OCI-LY3 (cell line): ENCODE measurements around the gene PPP5C.

Source experiments
- CTCF ChIP-seq: fragments of 200-600, 300-600 bp; sonication (generic); IDR thresholded peaks from 2 replicates; pipeline ENCODE4 v1.5.1; 2014; ENCODE audit warnings: antibody characterized with exemption, low read length, low read depth
- EZH2phosphoT487 ChIP-seq: fragments of 200-600 bp; shearing (Covaris generic); IDR thresholded peaks from 2 replicates; pipeline ENCODE4 v1.6.1; 2018; ENCODE audit warnings: antibody characterized with exemption, mixed run types, low read depth

DNA sequence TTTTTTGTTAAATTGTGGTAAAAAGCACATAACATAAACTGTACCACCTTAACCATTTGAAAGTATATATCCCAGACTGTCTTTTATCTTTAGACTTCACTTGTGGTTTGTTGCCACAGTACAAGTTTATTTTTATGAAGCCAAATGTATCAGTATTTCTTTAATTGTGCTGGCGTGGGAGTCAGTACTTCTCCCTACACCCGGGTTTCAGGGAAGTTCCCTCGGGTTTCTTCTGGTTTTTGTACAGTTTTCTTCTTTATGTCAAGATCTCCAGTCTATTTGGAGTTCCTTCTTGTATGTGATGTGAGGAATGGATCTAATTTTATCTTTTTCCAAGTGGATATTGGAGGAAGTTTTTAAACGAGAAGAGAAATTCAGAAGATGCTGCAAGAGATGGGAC is 46.0 kb downstream of the PPP5C start:
- TF ChIP-seq CTCF (no peak), EZH2phosphoT487 (no peak)
